IPS-NIHi11 (cell line): Measurements from ENCODE around the gene KCNH1.
"Not testable (repeated sequence)": the region's sequence is repeated elsewhere in the genome, so short reads cannot be mapped to it uniquely, and the experiment has no call there.

ENCODE experiments used
- DNase-seq: peaks from one replicate; pipeline ENCODE4 v3.0.0; 2012; ENCODE audit warnings: mixed read lengths, low spot score

Gene KCNH1

DNA sequence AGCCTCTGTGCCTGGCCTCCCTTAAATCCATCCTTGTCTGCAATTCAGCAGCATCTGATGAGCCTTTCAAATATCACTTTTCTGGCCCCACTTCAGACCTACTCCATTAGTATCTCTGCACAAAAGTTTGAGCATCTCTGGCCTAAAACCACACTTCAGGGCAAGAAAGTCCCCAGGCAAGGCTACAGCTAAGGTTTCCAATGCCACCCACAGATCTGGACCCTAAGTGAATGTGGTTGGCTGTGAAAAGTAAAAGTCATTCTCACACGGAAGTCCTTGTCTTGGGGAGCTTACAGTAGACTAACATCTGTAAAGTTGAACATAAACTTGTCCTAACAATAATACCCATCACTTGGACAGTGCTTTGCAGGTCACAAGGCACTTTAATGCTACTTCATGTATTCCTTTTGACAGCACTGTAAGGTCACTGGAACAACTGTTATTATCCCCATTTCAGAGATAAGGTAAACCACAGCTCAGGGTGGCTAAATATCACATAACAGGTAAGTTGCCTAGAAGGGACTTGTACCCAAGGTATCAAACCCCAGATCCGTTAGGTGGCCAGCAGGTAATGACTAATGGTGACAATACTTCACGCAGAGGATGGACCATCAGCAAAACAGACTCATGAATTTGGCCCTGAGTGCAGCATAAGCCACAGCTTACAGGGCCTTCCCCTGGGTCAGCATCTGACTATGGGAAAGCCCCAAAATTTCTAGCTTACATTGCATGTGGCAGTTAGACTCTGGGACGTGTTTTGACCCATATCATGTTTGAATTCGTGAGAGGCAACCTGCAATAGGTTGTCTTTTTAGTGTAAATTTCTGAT, 449.3 kb downstream of the KCNH1 start:
- no peak for DNase-seq

DNA sequence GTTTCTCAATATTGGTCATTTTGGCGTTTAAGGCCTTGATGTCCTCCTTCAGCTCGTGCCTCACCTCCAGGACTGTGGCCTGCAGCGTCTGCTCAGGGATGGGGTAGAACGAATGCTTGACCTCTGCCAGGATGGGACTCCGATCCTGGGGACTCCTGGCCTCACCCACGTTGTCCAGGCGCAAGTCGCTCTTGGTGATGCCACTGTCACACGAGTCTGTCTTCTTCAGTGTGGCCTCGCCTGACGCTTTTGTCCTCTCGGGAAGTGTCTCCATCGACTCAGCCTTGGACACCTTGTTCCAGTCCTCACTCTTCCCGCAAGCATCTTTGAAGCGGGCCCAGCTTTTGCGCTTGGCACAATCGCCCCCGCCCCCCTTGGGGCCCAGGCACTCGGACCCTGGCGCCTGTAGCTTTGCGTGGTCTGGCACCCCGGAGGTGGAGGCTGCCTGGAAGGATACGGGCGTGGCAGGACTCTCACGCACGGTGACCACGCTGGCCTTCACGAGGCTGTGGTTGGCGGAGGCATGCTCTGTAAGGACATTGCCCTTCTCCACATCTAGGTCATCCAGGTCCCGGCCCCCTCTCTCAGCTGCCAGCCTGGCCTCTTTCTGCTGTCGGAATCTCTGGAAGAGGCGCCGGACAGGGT, 450.4 kb downstream of the KCNH1 start:
- no peak for DNase-seq

DNA sequence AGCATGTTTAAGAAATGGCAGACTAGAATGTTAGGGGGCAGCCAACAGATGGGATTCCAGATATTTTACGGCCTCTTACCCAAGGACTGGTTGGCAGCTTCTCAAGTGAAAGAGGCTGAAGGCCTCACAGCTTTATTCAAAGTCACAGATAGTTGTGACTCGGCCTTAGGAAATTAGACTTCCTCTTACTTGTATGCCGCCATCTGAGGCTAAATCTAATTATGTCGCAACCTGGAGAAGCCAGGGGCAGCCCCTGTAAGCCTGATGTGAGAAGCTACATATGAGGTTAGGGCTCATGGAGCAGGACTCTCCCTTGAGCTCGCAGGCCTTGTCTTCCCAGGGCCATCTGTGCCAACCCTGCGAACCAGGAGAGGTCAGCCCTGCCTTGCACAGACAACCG, 452.8 kb downstream of the KCNH1 start:
- DNase-seq = no peak

DNA sequence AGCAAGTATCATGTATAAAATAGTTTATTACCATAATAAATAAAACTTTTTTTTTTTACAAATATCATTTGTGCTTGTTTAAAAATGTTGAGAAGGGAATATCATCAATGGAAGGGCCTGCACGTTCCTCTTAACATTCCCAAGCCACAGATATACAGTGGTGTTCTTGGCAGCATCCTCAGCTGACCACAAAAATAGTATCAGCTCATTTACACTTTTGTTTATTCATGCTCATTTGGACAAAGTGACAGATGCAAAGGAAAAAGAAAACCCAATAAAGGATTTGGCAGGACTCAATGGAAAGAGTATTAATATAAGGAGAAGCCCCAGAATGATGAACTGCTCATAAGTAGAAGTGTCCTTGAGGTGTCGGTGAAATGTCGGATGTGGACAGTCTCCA, 455.6 kb downstream of the KCNH1 start:
- no peak for DNase-seq

DNA sequence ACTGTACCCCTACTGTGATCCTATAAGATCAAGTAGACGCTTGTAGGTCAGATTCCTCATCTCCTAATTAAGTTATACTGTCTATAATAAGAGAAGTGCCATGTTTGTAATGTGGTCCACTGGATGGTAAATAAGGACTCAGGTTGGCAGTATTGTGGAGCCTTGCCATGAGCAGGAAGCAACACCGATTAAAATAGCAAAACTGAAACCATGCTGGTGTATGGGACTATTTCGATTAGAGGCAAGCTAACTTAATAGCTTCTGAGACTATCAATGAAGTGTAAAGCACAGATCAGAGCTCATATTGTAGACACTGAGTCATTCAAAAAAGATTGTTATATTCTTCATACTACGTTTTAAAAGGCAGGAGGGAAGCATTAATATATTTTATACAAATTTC, 456.4 kb downstream of the KCNH1 start:
- no peak for DNase-seq

DNA sequence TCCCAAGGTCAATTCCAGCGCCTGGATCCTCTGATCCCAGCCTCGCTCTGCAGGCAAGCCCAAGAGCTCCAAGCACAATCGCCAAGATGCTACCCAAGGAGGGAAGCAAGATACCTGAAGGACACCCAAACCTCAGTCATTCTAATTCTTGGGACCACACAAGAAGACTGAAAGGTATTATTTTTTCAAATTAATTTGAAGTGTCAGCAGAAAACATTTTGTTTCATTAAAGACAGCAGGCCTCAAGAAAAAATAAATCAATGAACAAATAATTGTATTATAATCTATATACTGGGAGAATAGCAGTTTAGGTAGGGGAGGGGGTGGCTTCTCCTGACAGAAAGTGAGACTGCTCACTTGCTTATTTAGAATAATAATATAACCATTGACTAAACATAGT, 457.4 kb downstream of the KCNH1 start:
- no peak for DNase-seq

DNA sequence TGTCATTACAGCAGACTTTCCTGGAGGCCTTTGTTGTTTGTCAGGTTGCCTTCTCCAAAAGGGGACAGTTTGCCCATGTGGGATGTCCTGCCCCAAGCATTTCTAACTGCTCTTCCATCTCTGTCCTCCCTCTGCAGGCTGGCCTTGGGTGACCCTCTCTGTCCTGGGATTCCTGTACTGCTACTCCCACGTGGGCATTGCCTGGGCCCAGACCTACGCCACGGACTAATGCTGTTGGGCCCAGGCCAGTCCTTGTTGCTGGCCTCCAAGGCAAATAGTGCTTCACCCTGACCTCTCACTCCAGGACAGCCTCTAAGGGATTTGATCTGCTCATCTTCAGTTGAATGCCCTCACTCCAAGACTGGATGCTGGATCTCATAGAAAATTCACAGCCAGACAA, 459.8 kb downstream of the KCNH1 start:
- no peak for DNase-seq

DNA sequence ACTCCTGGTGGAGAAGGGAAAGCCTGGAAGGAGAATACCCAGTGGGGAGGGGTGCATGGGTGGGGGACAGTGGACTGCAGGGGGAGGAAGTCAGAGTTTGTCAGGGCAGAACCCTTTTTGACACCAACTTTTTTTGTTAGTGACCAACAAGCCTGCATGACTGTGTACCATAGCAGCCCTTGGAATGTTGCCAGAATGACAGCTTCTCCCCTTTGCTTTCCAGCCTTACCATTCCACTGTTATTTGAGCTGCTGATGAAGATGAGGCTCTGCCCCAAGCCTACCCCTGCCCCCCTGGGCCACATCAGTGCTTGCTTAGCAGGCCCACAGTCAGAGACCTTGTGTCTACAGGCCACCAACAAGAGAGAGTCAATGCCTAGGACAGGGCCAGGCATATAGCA, 464.0 kb downstream of the KCNH1 start:
- no peak for DNase-seq

DNA sequence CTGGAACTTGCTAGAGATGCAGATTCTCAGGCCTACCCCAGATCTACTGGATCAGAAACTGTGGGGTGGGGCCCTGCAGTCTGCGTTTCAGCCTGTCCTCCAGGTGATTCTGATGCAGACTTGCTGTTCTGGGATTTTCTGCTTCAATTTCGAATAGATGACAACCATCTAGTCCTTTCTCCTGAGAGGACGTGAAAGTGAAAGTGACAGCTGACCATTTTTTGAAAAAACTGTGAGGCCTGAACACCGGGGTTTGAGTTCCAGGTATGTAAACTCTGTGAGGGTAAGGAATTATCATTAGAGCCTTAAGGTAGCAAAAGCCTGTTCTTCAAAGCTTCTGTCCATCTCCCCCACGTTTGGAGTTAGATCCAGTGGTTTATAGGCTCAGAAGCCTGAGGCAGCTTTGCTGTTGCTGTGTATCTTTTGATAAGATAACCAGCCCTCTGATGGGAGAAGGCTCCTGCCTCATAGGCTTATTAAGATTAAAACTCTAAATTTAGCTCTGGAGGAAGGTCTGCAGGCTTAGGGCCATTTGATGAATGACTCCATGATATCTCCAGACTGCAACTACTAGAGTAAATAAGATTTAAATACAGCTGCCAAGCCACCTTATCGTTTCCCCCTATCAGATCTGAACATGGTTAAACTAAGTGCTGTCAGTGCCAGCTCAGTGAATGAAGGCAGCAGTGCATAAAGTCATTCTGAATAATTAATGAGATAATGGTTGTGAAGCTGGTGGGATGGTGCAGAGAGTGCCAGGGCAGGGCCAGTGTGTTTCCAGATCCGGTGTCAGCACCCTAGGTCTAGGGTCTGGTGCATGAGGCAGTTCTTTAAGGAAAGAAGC, 470.0 kb downstream of the KCNH1 start:
- DNase-seq = no peak

DNA sequence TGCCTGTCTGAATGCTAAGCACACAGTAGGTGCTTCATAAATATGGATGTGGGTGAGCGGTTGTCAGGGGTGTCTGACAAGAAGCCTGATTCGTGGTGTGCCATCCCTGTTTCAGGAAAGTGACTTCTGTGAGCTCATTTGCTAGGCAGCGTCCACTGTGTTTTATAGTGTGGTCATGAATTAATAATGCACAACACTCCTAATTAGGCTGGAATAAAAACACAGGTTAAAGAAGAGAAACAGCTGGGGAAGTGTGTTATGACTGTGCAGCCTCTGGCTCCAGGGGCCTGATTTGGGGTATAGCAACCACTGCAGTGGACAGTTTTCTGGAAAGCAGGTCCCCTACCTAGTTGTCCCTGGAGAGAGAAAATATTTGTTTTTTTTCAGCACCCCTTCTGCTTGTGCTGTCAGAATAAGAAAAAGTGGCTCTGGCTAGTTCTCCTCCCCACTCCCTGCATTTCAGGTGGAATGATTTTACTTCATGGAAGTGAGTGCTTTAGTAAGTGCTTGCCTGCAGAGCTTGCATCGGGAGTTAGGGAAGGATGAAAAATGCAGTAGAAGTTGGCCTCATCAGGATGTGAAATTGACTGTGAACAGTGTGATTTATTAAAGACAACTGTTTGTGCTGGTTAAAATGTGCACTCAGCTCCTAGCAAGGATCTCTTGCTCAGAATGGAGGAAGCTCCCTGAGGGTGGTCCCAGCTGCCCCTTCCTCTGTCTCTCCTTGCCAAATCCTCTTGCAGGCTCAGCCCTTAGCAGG, 471.5 kb downstream of the KCNH1 start:
- DNase-seq = no peak

DNA sequence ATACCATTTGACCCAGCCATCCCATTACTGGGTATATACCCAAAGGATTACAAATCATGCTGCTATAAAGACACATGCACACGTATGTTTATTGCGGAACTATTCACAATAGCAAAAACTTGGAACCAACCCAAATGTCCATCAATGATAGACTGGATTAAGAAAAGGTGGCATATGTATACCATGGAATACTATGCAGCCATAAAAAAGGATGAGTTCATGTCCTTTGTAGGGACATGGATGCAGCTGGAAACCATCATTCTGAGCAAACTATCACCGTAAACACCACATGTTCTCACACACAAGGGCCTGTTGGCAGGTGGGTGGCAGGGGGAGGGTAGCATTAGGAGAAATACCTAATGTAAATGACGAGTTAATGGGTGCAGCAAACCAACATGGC, 472.4 kb downstream of the KCNH1 start:
- not testable (repeated sequence) for DNase-seq

DNA sequence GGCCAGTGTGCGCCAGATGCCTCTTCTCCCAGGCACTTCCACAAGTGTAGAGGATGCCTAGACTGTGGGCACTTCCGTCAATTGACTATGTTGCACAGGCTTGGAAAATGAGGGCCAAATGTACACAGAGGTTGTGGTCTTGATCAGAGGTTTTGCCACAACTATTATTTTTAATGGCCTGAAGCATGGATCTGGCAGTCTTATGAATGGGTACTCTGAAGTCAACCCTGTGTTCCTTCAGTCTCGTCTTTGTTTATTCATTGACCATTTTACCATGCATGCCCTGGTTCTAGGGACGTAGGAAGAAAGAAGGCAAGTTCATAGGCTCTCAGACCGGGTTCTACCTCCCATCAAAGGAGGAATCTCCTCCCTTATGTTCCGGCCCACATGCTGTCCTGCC, 476.1 kb downstream of the KCNH1 start:
- DNase-seq = no peak

DNA sequence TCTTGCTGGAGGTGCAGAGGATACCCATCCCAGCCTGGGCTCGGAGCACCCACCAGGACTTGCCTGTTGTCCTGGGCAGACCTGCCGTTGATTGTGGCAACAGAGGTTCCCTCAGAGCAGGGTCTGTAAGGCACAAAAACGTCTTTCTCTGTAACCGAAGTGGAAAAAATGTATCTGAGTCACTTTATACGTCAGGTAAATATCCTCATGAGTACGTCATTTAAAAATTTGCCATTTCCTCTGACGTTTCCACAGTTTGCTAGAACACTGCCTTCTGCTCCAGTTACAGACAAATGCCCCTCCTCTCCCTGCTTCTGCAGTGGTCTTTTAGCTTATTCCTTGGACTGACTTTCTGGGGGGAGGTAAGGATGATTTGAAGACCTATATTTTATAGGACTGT, 478.4 kb downstream of the KCNH1 start:
- no peak for DNase-seq

DNA sequence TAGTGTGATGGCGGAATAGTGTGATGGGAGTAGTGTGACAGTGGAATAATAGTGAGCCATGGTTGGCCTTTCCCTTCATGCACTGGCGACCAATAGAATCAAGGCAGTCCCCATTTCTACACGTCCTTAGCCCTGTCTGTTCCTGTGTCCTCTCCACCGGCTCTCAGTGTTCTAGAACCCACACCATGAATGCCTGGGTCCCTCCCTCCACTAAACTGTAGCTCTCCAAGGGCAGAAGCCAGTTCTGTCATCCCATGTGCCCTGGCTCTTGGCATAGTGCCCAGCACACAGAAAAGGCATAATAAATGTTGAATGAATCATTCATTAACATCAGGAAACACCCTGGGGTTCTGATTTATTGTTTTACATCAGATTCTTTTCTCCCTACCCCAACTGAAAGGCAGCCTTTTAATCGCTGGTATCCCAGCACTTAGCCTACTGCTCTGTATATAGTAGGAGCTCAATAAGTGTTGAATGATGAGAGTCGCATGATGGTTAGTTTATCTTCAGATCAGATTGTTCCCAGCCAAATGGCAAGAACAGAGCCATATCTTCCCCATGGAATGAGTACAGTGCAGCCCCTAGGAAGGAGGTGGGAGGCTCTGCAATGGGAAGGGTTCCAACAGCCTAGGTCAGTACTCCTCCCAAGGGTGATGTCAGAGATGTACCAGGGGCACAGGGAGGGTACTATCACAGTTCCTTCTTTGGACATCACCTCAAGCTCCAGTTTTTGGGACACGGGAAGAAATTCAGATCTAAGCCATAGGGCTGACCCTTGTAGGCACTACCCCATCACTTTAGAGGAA, 479.6 kb downstream of the KCNH1 start:
- no peak for DNase-seq

DNA sequence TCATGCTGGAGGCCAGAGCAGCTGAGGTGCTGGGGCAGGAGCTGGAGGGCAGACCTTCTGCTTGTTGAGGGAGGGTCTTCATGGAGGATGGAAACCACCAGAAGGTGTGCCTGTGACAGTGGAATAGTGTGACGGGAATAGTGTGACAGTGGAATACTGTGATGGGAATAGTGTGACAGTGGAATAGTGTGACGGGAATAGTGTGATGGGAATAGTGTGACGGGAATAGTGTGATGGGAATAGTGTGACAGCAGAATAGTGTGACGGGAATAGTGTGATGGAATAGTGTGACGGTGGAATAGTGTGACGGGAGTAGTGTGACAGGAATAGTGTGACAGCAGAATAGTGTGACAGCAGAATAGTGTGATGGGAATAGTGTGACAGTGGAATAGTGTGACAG, 480.2 kb downstream of the KCNH1 start:
- DNase-seq = no peak

DNA sequence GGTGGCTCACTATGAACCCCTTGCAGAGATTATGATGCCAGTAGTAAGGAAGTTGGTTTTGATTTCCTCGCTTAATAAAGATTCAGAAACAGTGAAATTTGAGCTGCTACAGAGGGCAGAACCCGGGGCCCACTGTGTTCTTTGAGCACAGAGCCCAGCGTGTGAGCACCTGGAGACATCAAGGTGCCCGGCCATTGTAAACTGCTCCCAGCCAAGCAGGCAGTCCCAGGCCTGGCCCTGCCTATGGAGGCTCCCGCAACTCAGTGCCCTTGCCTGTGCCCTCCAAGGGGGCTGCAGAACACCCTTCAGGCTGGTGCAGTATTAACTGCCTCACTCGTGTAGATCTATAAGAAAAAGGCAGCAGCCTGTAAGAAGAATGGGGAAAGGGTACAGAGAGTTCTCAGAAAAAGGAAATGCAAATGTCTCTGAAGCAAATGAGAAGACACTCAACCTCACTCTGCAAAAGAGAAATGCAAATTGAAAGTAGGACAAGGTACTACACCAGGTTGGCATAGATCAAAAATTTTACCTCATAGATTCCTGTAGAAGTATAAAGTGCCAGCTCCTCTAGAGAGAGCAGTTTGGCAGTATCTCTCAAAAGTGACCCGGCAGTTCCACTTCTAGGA, 481.5 kb downstream of the KCNH1 start:
- no peak for DNase-seq

DNA sequence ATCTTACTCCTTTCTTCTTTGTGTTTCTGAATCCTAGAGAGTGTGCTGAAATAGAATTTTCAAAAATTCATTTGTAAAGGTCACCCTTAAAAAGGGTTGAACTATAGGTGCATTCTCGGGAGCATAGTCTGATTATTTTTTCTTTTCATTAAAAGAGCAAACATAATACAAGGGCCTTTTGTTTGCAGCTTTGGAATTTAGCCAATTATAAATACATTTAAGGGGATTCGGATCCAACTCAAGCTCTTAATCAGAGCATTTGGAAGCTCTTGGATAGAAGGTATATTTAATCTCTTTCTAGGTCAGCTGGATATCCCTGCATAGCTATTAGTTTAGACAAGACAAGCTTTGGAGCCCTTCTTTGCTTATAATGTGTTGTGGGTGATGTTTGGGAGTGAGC, 483.5 kb downstream of the KCNH1 start:
- no peak for DNase-seq

DNA sequence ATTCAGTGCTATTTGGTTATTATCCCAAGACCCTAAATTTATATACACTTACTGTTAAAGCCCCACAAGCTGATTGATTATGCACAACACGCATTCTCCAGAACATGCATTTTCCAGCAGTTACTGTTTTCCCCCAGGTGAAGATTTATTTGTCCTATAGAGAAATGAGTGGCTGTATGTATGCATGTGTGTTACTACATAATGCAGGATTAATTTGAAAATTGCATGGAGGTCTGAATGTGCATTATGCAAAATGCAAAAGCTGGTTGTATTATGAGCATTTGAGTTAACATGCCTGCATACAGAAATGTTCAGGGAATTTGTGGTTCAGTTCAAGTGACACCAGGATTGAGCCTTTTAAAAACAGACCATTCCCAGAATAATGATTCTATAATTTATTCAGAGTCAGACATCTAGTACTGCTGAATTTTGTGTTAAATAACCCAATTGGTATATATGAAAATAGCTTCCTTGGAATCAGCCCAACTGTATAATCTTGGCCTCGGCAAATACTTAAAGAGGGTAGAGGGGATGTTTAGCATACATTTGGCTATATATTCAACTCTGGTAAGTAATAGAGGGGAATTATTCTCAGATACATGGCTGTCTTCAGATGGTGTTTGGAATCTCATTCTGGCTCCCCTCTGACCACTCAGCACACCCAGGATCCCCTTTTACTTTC, 485.2 kb downstream of the KCNH1 start:
- no peak for DNase-seq

DNA sequence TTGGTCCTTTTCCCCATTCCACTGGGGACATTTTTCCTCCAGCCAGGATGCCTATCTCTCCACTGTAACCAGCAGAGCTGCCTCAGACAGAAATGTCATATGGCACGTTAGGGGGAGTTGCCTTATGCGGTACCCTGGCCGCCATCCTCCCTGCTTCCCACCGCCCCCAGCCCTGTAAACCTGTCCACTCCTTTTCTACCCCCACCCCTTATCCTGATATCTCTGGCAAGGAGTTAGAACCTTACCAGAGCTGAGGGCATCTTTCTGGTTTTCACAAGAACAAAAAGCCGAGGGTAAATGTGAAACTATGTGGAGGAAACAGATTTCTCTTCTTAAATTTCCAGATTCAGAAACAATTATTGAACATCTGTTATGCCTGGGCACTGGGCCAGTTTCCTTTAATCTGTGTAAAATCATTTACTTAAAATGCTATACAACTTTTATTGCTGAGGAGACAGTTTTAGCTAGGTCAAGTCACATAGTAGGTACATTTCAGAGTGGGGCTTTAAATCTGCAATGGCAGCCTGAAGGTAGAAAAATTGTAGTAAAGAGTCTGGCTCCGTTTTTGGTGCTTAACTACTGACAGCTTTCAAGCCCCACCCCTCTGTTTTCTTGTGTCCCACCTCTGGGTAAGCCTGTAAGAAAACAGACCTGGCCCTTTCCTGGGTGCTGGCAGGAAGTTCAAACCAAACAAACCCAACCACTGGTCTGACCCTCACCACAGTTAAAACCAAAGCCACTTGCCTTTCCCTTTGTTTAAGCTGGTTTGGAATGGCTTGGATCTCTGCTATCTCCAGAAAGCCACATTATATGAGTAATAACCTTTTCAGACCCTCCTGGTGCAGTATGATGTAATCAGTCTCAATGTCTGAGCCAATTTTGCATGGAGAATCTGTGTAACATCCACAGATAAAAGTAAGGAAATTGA, 486.3 kb downstream of the KCNH1 start:
- DNase-seq = no peak
